ENCODE results near the gene IL17REL. TPM values are rescaled to one million over a fixed set of nuclear protein-coding genes. Genes with fewer than 3 reads are reported as not detected.

Gene IL17REL
- total and polyA plus RNA-seq, 2 of the 13 experiments (the other 11 are each of a cell fraction or from before 2014, with no cell fraction given), result not detected

GRCh38 chr22:50057278-50058060 is 44.9 kb upstream of the IL17REL start:
- Histone ChIP-seq H3K36me3 (replicated peaks in 1 of 2; ENCODE audit: control insufficient read depth in 1 of 2, insufficient read depth in 2 of 2, low read length in 2 of 2) (no peaks in the 10 kb centered on the region), H2AFZ (ENCODE audit: low read length) (no peak overlapping the region), H3K9ac (ENCODE audit: insufficient read depth, low read depth, low read length) (no peak overlapping the region), H3K27ac (ENCODE audit: extremely low read length, insufficient read depth, low read length) (no peak overlapping the region), H3K4me3 (replicated peaks in 1 of 3; ENCODE audit: insufficient read depth in 1 of 3, low read depth in 2 of 3, low read length in 3 of 3) (no peak overlapping the region), H3K9me3 (ENCODE audit: low read length) (no peaks in the 10 kb centered on the region), H3K27me3 (ENCODE audit: control insufficient read depth in 1 of 2, insufficient read depth in 2 of 2, low read length in 2 of 2) (peaks cover 4 to 25% of the 10 kb centered on the region in 2 experiments), H4K20me1 (ENCODE audit: insufficient read depth, low read length) (no peaks in the 10 kb centered on the region), H3K79me2 (ENCODE audit: insufficient read depth, low read length) (no peaks in the 10 kb centered on the region), H3K4me2 (ENCODE audit: low read depth, low read length) (no peak overlapping the region), H3K4me1 (ENCODE audit: insufficient read depth, low read length) (peaks cover 7% of the 10 kb centered on the region; the same call in 1 of the 2 replicates)
- FAIRE-seq (no peak), ATAC-seq (no peak), DNase-seq (ENCODE audit: low spot score) (no peak)
- in situ Hi-C loops (cut with HindIII; ENCODE audit: extremely low pct_ligation_motif_present, low pct_unique_long_range_greater_than_20kb), result no loop called here
- TF ChIP-seq ZNF720 (CRISPR knock-in tag; IDR thresholded peaks at IDR 0.05) (no peak), EHMT2 (IDR thresholded peaks at IDR 0.05; ENCODE audit: borderline replicate concordance, low read depth, low read length) (no peak), RFX3 (CRISPR knock-in tag; IDR thresholded peaks at IDR 0.05) (no peak), ZNF124 (CRISPR knock-in tag; IDR thresholded peaks at IDR 0.05) (no peak), DRAP1 (CRISPR knock-in tag; IDR thresholded peaks at IDR 0.05) (no peak), THAP11 (CRISPR knock-in tag; IDR thresholded peaks at IDR 0.05) (no peak), KDM4B (CRISPR knock-in tag; IDR thresholded peaks at IDR 0.05) (no peak), DR1 (CRISPR knock-in tag; IDR thresholded peaks at IDR 0.05) (no peak), TSC22D2 (CRISPR knock-in tag; IDR thresholded peaks at IDR 0.05; ENCODE audit: borderline replicate concordance) (no peak)
- intact Hi-C loops (cut with micrococcal nuclease; ENCODE audit: unreplicated experiment), result no loop called here
- POLR2A ChIA-PET, result no interaction called here
- CTCF ChIA-PET (ENCODE audit: low intra/inter-chr PET ratio, low total read pairs), result no interaction called here
- no TSS peak for BruUV-seq (replicated peaks)
- 76% methylated on average over 13 of the region's 14 CpGs for WGBS (ENCODE audit: low lambda C conversion rate)

All from HepG2 (cell line).